Spinal cord (tissue), 10 donors: Measurements from ENCODE around the gene USP44. TPM values are rescaled to one million over a fixed set of nuclear protein-coding genes. Genes with fewer than 3 reads are reported as not detected.
"Not testable (repeated sequence)": the region's sequence is repeated elsewhere in the genome, so short reads cannot be mapped to it uniquely, and the experiment has no call there.

Source experiments
- DNase-seq, 6 donors: peaks; one replicate each; pipeline versions ENCODE4 v3.0.0 to v3.0.0-alpha.2; 2013 to 2015; ENCODE audit warnings: low spot score in 6 of 6, low read depth in 4 of 6
- H3K27ac ChIP-seq: one replicate; pipeline ENCODE4 v1.5.1; 2013; ENCODE audit warnings: low read depth, low read length, control low read depth
- H3K27me3 ChIP-seq: one replicate; pipeline ENCODE4 v1.6.1; 2013; ENCODE audit warnings: low read length; ENCODE audit not compliant: control insufficient read depth, insufficient read depth
- H3K36me3 ChIP-seq: one replicate; pipeline ENCODE4 v1.6.1; 2013; ENCODE audit warnings: low read length; ENCODE audit not compliant: control insufficient read depth, insufficient read depth
- H3K4me1 ChIP-seq: one replicate; pipeline ENCODE4 v1.6.1; 2013; ENCODE audit warnings: low read length; ENCODE audit not compliant: control insufficient read depth, insufficient read depth
- H3K4me3 ChIP-seq: one replicate; pipeline ENCODE4 v1.5.1; 2013; ENCODE audit warnings: low read depth, low read length, control low read depth
- H3K9me3 ChIP-seq: one replicate; pipeline ENCODE4 v1.6.1; 2013; ENCODE audit warnings: low read length; ENCODE audit not compliant: control insufficient read depth, insufficient read depth
- WGBS: methylation state at CpG from one replicate; pipeline ENCODE4 v1.1.5; 2013; ENCODE audit warnings: missing lambda C conversion rate; ENCODE audit not compliant: insufficient coverage; 5-methylcytosine and 5-hydroxymethylcytosine counted together
- polyA plus RNA-seq, 2 donors: library from polyadenylated mRNA; unstranded; fragments of 120-200 nt; gene quantifications; one replicate each; pipeline ENCODE4 v1.2.1, GENCODE V29; 2013; ENCODE audit not compliant: insufficient read length in 2 of 2
- total RNA-seq, 2 donors: library from RNA; depleted of rRNA in 1 of 2; stranded (reverse); fragments of 120-200 nt in 1 of 2; fragments of >200 nt in 1 of 2; gene quantifications; one replicate each; pipeline versions ENCODE4 v1.2.3 to v1.2.4, GENCODE V29; 2013 to 2014
- donor health status: healthy.

Gene USP44
- total and polyA plus RNA-seq, 4 donors = 1.3 to 4.4 (median 3.0) TPM

DNA sequence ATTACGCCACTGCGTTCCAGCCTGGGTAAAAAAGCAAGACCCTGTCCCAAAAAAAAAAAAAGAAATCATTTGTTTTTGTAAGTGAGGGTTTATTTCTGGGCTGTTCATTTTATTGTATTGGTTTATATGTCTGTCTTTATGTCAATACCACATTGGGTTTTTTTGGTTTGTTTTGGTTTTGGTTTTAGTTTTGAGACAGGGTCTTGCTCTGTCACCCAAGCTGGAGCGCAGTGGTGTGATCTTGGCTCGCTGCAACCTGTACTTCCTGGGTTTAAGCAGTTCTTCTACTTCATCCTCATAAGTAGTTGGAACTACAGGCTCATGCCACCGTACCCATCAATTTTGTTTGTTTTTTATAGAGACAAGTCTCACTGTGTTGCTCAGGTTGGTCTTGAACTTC is 52.3 kb downstream of the USP44 start:
- no peak for DNase-seq
- H3K27ac ChIP-seq = no peak overlapping the region
- H3K4me1 ChIP-seq = no peaks in the 10 kb centered on the region
- H3K27me3 ChIP-seq = no peaks in the 10 kb centered on the region
- H3K36me3 ChIP-seq = peaks cover 29% of the 10 kb centered on the region
- H3K9me3 ChIP-seq = no peaks in the 10 kb centered on the region
- 89% methylated on average over 2 of the region's 5 CpGs for WGBS
- no peak overlapping the region for H3K4me3 ChIP-seq

DNA sequence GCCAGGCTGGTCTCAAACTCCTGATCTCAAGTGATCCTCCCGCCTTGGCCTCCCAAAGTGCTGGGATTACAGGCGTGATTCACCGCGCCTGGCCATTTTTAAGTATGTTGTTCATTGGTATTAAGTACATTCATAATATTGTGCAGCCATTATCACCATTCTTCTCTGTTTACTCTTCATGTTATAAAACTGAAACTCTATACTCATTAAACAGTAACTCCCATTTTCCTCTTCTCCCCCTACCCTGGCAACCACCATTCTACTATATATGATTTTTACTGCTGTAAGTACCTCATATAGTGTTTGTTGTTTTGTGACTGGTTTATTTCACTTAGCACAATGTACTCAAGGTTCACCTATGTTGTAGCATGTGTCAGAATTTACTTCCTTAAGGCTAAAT is 54.2 kb downstream of the USP44 start:
- Histone ChIP-seq H3K4me3 (no peak overlapping the region), H3K27ac (no peak overlapping the region), H3K36me3 (peaks cover 25% of the 10 kb centered on the region), H3K4me1 (no peaks in the 10 kb centered on the region), H3K27me3 (no peaks in the 10 kb centered on the region), H3K9me3 (no peaks in the 10 kb centered on the region)
- no CpG with 5 or more reads among the region's 4 CpGs for WGBS
- DNase-seq = no peak

DNA sequence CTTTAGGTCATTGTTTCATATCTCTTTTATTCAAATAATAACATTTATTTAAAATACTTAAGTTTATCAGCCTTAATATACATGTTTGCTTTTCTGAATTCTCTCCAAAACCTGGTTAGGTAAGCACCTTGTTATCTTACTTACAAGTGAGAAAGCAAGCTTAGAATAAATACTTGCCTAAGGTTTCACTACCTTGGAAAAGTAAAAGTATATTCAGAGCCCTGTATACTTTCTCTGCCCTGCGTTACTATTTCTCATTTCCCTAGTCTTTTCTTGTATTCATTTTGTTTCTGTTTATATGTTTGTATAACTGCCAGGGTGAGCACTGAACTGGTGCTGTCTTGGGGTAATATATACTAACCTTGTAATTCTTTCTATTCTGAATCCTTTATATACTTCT is 55.8 kb downstream of the USP44 start:
- Histone ChIP-seq H3K36me3 (peaks cover 26% of the 10 kb centered on the region), H3K4me1 (no peaks in the 10 kb centered on the region), H3K9me3 (no peaks in the 10 kb centered on the region), H3K4me3 (no peak overlapping the region), H3K27me3 (no peaks in the 10 kb centered on the region), H3K27ac (no peak overlapping the region)
- no peak for DNase-seq
- WGBS = no CpG with 5 or more reads among the region's 1 CpG

DNA sequence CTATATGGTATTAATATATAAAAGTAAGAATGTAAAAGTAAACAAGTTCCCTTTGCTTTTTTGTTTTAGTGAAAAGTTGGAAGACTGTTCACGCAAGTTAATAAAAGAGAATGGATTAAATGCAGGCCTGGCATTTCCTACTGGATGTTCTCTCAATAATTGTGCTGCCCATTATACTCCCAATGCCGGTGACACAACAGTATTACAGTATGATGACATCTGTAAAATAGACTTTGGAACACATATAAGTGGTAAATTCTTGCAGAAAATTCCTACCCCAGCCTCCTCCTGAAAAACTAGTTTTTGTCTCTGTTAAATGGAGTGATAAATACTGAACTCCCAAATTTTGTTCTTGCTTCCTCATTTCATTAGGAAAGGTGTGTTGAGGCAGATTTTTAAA is 56.4 kb downstream of the USP44 start:
- no peaks in the 10 kb centered on the region for H3K27me3 ChIP-seq
- no peak for DNase-seq
- H3K9me3 ChIP-seq = no peaks in the 10 kb centered on the region
- H3K27ac ChIP-seq = no peak overlapping the region
- H3K4me1 ChIP-seq = no peaks in the 10 kb centered on the region
- no CpG with 5 or more reads among the region's 2 CpGs for WGBS
- H3K36me3 ChIP-seq = peaks cover 26% of the 10 kb centered on the region
- H3K4me3 ChIP-seq = no peak overlapping the region

DNA sequence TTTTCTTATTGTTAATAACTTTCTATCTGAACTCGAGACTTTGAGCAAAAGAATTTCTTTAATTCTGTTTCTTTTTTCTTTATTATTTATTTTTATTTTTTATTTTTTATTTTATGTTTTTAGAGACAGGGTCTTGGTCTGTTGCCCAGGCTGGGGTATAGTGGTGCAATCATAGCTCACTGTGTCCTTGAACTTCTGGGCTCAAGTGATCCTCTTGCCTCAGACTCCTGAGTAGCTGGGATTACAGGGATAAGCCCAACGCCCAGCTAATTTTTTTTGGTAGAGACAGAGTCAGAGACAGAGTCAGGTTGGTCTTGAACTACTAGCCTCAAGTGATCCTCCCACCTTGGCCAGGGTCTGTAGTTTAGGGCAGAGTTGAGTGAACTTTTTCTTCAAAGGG is 58.8 kb downstream of the USP44 start:
- H3K9me3 ChIP-seq = no peaks in the 10 kb centered on the region
- no peak overlapping the region for H3K27ac ChIP-seq
- DNase-seq = no peak
- no peaks in the 10 kb centered on the region for H3K4me1 ChIP-seq
- H3K36me3 ChIP-seq = peaks cover 16% of the 10 kb centered on the region
- H3K4me3 ChIP-seq = no peak overlapping the region
- H3K27me3 ChIP-seq = no peaks in the 10 kb centered on the region
- no CpG with 5 or more reads among the region's 2 CpGs for WGBS

DNA sequence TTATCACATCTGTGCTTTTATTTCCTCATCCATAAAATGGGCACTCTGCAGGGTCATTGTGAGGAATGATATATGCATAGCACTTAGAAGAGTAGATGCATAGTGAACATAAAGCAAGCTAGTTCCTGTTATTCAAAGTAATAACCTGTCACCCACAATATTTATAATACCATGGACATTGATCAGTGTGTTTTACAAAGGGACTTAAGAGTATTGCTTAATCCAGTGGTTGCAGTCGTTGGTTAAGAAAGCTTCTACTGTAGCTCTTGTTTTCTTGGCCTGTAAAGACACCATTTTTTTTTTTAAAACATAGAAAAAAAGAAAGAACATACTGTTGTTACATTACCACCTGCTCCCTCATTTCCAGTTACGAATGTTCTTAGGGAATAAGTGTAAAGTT is 64.3 kb downstream of the USP44 start:
- no CpG with 5 or more reads among the region's 2 CpGs for WGBS
- Histone ChIP-seq H3K9me3 (no peaks in the 10 kb centered on the region), H3K4me1 (no peaks in the 10 kb centered on the region), H3K36me3 (peaks cover 20% of the 10 kb centered on the region), H3K4me3 (no peak overlapping the region), H3K27ac (no peak overlapping the region), H3K27me3 (no peaks in the 10 kb centered on the region)
- no peak for DNase-seq

DNA sequence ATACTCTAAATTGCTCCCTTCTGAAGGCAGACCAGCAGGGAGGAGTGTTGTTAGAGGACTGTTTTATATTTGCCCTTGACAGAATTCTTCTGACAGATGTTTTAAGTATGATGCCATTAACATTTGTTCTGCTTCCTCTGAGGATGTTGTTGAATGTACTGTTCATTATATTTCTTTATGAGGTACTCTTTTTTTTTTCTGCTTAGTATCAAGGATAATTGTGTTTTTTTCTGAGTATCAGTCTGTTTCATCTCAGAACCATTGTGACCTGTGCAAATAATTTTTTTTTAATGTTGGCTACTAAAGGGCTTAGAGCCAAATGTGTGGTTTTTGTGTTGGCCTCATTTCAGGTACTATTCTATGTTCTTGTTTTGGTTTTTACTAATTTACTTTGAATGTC is 66.8 kb downstream of the USP44 start:
- Histone ChIP-seq H3K27me3 (no peaks in the 10 kb centered on the region), H3K27ac (no peak overlapping the region), H3K9me3 (no peaks in the 10 kb centered on the region), H3K4me1 (no peaks in the 10 kb centered on the region), H3K36me3 (peaks cover 14% of the 10 kb centered on the region), H3K4me3 (no peak overlapping the region)
- DNase-seq = no peak

DNA sequence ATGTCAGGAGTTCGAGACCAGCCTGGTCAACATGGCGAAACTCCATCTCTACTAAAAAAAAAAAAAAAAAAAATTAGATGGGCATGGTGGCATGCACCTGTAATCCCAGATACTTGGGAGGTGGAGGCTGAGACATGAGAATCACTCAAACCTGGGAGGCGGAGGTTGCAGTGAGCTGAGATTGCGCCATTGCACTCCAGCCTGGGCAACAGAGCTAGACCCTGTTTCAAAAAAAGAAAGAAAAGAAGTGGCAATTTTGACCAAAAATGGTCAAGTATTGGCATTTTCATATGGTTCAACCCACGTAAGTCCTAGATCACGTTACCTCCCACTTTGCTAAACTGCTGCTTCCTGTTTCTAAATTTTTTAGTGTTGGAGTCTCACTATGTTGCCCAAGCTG is 68.7 kb downstream of the USP44 start:
- H3K4me3 ChIP-seq, DNase-seq, H3K27ac ChIP-seq, H3K4me1 ChIP-seq, H3K9me3 ChIP-seq, H3K27me3 ChIP-seq: not testable (repeated sequence)
- H3K36me3 ChIP-seq = peaks cover 24% of the 10 kb centered on the region
- WGBS = 100% methylated on average over 3 of the region's 6 CpGs

DNA sequence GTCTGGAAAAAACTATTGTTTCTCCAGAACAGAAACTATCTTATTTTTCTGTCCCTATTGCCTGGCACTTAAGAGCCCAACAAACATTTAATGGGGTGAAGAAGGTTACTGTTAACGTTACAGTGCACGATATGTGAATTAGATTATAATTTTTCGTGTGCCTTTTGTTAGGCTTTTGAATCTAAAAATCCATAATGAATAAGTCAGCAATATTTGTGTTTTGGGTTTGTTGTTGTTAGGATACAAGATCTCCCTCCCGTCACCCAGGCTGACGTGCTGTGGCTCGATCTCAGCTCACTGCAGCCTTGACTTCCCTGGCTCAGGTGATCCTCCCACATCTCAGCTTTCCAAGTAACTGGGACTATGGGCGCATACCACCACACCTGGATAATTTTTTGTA is 69.4 kb downstream of the USP44 start:
- Histone ChIP-seq H3K36me3 (peaks cover 28% of the 10 kb centered on the region), H3K4me3 (no peak overlapping the region), H3K9me3 (no peaks in the 10 kb centered on the region), H3K4me1 (no peaks in the 10 kb centered on the region), H3K27me3 (no peaks in the 10 kb centered on the region), H3K27ac (no peak overlapping the region)
- no peak for DNase-seq
- WGBS = no CpG with 5 or more reads among the region's 7 CpGs

DNA sequence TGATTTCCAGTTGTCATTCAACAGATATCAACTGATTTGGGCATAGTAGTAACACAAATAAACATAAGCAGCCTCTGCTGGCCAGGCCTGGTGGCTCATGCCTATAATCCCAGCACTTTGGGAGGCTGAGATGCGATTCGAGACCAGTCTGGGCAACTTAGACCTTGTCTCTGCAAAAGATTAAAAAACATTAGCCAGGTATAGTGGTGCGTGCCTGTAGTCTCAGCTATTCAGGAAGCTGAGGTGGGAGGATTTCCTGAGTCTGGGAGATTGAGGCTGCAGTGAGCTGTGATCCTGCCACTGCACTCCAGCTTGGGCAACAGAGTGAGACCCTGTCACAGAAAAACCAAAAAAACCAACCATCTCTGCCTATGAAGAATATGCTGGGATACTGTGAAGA is 70.2 kb downstream of the USP44 start:
- Histone ChIP-seq H3K4me1 (no peaks in the 10 kb centered on the region), H3K27ac (no peak overlapping the region), H3K27me3 (no peaks in the 10 kb centered on the region), H3K9me3 (no peaks in the 10 kb centered on the region), H3K4me3 (no peak overlapping the region), H3K36me3 (peaks cover 22% of the 10 kb centered on the region)
- 78% methylated on average over 3 of the region's 3 CpGs for WGBS
- DNase-seq = no peak
